Activated CD4-positive, alpha-beta memory T cell treated with anti-CD3 and anti-CD28 coated beads for 36 hours (primary cell): Measurements from ENCODE around the gene HIC2. TPM values are rescaled to one million over a fixed set of nuclear protein-coding genes. Genes with fewer than 3 reads are reported as not detected.
A peak's percentile ranks its signal among the peaks of the same experiment; 100 is the strongest.
"Not testable (repeated sequence)": the region's sequence is repeated elsewhere in the genome, so short reads cannot be mapped to it uniquely, and the experiment has no call there.

Source experiments
- CTCF ChIA-PET: fragments of 350-600 bp; sonication (Branson Sonifier 250); formaldehyde crosslinking; loops from one replicate; lab custom pipeline; 2021; ENCODE audit warnings: antibody characterized with exemption, inconsistent platforms; lab: Charles Lee
- POLR2A ChIA-PET: fragments of 350-600 bp; sonication (Branson Sonifier 250); formaldehyde crosslinking; loops from one replicate; lab custom pipeline; 2021; ENCODE audit warnings: antibody characterized with exemption; lab: Charles Lee
- DNase-seq: peaks from one replicate; pipeline ENCODE4 v3.0.0-alpha.2; 2020
- H3K27ac Mint-ChIP-seq: one replicate; pipeline ENCODE4 v1.8.0; 2021; ENCODE audit warnings: mixed read lengths
- H3K27me3 Mint-ChIP-seq: one replicate; pipeline ENCODE4 v1.8.0; 2021; ENCODE audit warnings: mixed read lengths
- H3K36me3 Mint-ChIP-seq: one replicate; pipeline ENCODE4 v1.8.0; 2021; ENCODE audit warnings: mixed read lengths
- H3K4me1 Mint-ChIP-seq: one replicate; pipeline ENCODE4 v1.8.0; 2021; ENCODE audit warnings: low read depth, mixed read lengths
- H3K4me3 Mint-ChIP-seq: one replicate; pipeline ENCODE4 v1.8.0; 2021; ENCODE audit warnings: mild to moderate bottlenecking, mixed read lengths
- H3K9me3 Mint-ChIP-seq: one replicate; pipeline ENCODE4 v1.8.0; 2021; ENCODE audit warnings: mixed read lengths
- intact Hi-C: fragments of 100-400 bp; cut with micrococcal nuclease; formaldehyde crosslinking; loops from one replicate; pipeline ENCODE4 v1.15.1; 2023
- total RNA-seq, 2 experiments: library from RNA; stranded (reverse); gene quantifications; one replicate each; pipeline ENCODE4 v1.2.3, GENCODE V29; 2021

The HIC2 gene
- 1 to 10 TPM; 3.6 to 3.7 TPM for total RNA-seq

GRCh38 chr22:21417227-21417746, at the start of gene HIC2:
TSS of gene HIC2 (plus strand) at chr22:21417371. CDS start at chr22:21442832, 25,461 bp downstream.
- DNase-seq, intact Hi-C loops: not testable (repeated sequence)

GRCh38 chr22:21368603-21369310, 48.4 kb upstream of the HIC2 start:
- intact Hi-C loops, H3K4me1 Mint-ChIP-seq, H3K36me3 Mint-ChIP-seq, POLR2A ChIA-PET, H3K9me3 Mint-ChIP-seq, DNase-seq, H3K27ac Mint-ChIP-seq, CTCF ChIA-PET, H3K4me3 Mint-ChIP-seq, H3K27me3 Mint-ChIP-seq: not testable (repeated sequence)

More at GRCh38 chr22:21417227-21417746, at the start of gene HIC2:
- H3K4me1 Mint-ChIP-seq, CTCF ChIA-PET, POLR2A ChIA-PET, H3K9me3 Mint-ChIP-seq, H3K27me3 Mint-ChIP-seq, H3K36me3 Mint-ChIP-seq, H3K27ac Mint-ChIP-seq: not testable (repeated sequence)
- H3K4me3 Mint-ChIP-seq = peak within 1 kb of the TSS; percentile 46

GRCh38 chr22:21375880-21376279, 41.3 kb upstream of the HIC2 start:
- CTCF ChIA-PET, H3K4me1 Mint-ChIP-seq, DNase-seq, intact Hi-C loops, H3K36me3 Mint-ChIP-seq, H3K27me3 Mint-ChIP-seq, POLR2A ChIA-PET, H3K9me3 Mint-ChIP-seq, H3K4me3 Mint-ChIP-seq, H3K27ac Mint-ChIP-seq: not testable (repeated sequence)

GRCh38 chr22:21383701-21384467, 33.3 kb upstream of the HIC2 start, which contains the start of gene RIMBP3B:
TSS of gene RIMBP3B (plus strand) at chr22:21383751. CDS start at chr22:21383859, 108 bp downstream.
- H3K27me3 Mint-ChIP-seq, H3K27ac Mint-ChIP-seq, POLR2A ChIA-PET, H3K4me3 Mint-ChIP-seq, intact Hi-C loops, H3K4me1 Mint-ChIP-seq, H3K36me3 Mint-ChIP-seq, DNase-seq, H3K9me3 Mint-ChIP-seq, CTCF ChIA-PET: not testable (repeated sequence)

GRCh38 chr22:21384468-21385357, 32.5 kb upstream of the HIC2 start:
- H3K36me3 Mint-ChIP-seq, CTCF ChIA-PET, H3K4me3 Mint-ChIP-seq, H3K27ac Mint-ChIP-seq, H3K9me3 Mint-ChIP-seq, H3K4me1 Mint-ChIP-seq, H3K27me3 Mint-ChIP-seq, intact Hi-C loops, DNase-seq, POLR2A ChIA-PET: not testable (repeated sequence)

- H3K27me3 Mint-ChIP-seq, H3K9me3 Mint-ChIP-seq, H3K27ac Mint-ChIP-seq, H3K4me3 Mint-ChIP-seq, CTCF ChIA-PET, POLR2A ChIA-PET, H3K36me3 Mint-ChIP-seq, H3K4me1 Mint-ChIP-seq, intact Hi-C loops, DNase-seq: not testable (repeated sequence)
Measured at GRCh38 chr22:21389480-21389879, 27.7 kb upstream of the HIC2 start.

- DNase-seq, H3K4me3 Mint-ChIP-seq, POLR2A ChIA-PET, intact Hi-C loops, H3K4me1 Mint-ChIP-seq, H3K36me3 Mint-ChIP-seq, H3K27me3 Mint-ChIP-seq, H3K27ac Mint-ChIP-seq, CTCF ChIA-PET, H3K9me3 Mint-ChIP-seq: not testable (repeated sequence)
Measured at GRCh38 chr22:21390013-21390412, 27.2 kb upstream of the HIC2 start.

- H3K36me3 Mint-ChIP-seq, H3K27ac Mint-ChIP-seq, H3K27me3 Mint-ChIP-seq, CTCF ChIA-PET, DNase-seq, intact Hi-C loops, H3K4me3 Mint-ChIP-seq, POLR2A ChIA-PET, H3K9me3 Mint-ChIP-seq, H3K4me1 Mint-ChIP-seq: not testable (repeated sequence)
Measured at GRCh38 chr22:21394613-21395012, 22.6 kb upstream of the HIC2 start.

GRCh38 chr22:21401197-21401969, 15.8 kb upstream of the HIC2 start:
- DNase-seq, H3K27ac Mint-ChIP-seq, H3K27me3 Mint-ChIP-seq, POLR2A ChIA-PET, H3K9me3 Mint-ChIP-seq, intact Hi-C loops, H3K36me3 Mint-ChIP-seq, H3K4me3 Mint-ChIP-seq, CTCF ChIA-PET, H3K4me1 Mint-ChIP-seq: not testable (repeated sequence)

GRCh38 chr22:21402763-21403314, 14.3 kb upstream of the HIC2 start:
- H3K9me3 Mint-ChIP-seq, H3K4me3 Mint-ChIP-seq, H3K27ac Mint-ChIP-seq, DNase-seq, intact Hi-C loops, H3K27me3 Mint-ChIP-seq, CTCF ChIA-PET, H3K4me1 Mint-ChIP-seq, H3K36me3 Mint-ChIP-seq, POLR2A ChIA-PET: not testable (repeated sequence)

GRCh38 chr22:21407139-21407538, 10.0 kb upstream of the HIC2 start:
- CTCF ChIA-PET, H3K27ac Mint-ChIP-seq, H3K36me3 Mint-ChIP-seq, H3K4me3 Mint-ChIP-seq, POLR2A ChIA-PET, H3K9me3 Mint-ChIP-seq, H3K27me3 Mint-ChIP-seq, DNase-seq, intact Hi-C loops, H3K4me1 Mint-ChIP-seq: not testable (repeated sequence)
